Mesodermal cell (in vitro differentiated cells): ENCODE data around the gene GNPNAT1.
"Not testable (repeated sequence)": the region's sequence is repeated elsewhere in the genome, so short reads cannot be mapped to it uniquely, and the experiment has no call there.

Experiments
- H3K27ac ChIP-seq: 2 replicates; pipeline ENCODE4 v1.7.0; 2013; ENCODE audit warnings: mild to moderate bottlenecking, low read depth, low read length, moderate library complexity; ENCODE audit not compliant: severe bottlenecking
- H3K36me3 ChIP-seq: 2 replicates; pipeline ENCODE4 v1.7.1; 2013; ENCODE audit warnings: mild to moderate bottlenecking, low read length, moderate library complexity; ENCODE audit not compliant: control insufficient read depth, insufficient read depth
- H3K4me1 ChIP-seq: one replicate; pipeline ENCODE4 v1.7.1; 2013; ENCODE audit warnings: mild to moderate bottlenecking, low read length; ENCODE audit not compliant: insufficient read depth, control insufficient read depth, poor library complexity, severe bottlenecking
- H3K4me3 ChIP-seq: 2 replicates; pipeline ENCODE4 v1.7.0; 2013; ENCODE audit warnings: low read length, control low read depth, mild to moderate bottlenecking; ENCODE audit not compliant: insufficient read depth, poor library complexity, severe bottlenecking; ENCODE audit errors: extremely low read depth
- H3K9me3 ChIP-seq: 2 replicates; pipeline ENCODE4 v1.7.1; 2013; ENCODE audit warnings: mild to moderate bottlenecking, low read length, moderate library complexity; ENCODE audit not compliant: control insufficient read depth
- WGBS, 2 experiments: methylation state at CpG; one replicate each; pipeline ENCODE4 v1.1.5; 2013; ENCODE audit warnings: missing lambda C conversion rate in 2 of 2; ENCODE audit not compliant: insufficient coverage in 2 of 2; 5-methylcytosine and 5-hydroxymethylcytosine counted together

Gene GNPNAT1

GRCh38 chr14:52729585-52729924 lies 61.9 kb downstream of the GNPNAT1 start:
- Histone ChIP-seq H3K4me1 (peaks cover 2% of the 10 kb centered on the region), H3K4me3 (no peak overlapping the region), H3K27ac (peak overlapping the region; percentile 71), H3K9me3 (no peaks in the 10 kb centered on the region), H3K36me3 (peaks cover 67% of the 10 kb centered on the region)
- 0% methylated on average over 1 to 5 of the region's 8 CpGs for WGBS, 2 experiments

GRCh38 chr14:52729035-52729434 lies 62.4 kb downstream of the GNPNAT1 start:
- WGBS, 2 experiments: 84 to 96% methylated on average over 5 to 10 of the region's 15 CpGs
- H3K4me3 ChIP-seq, H3K9me3 ChIP-seq, H3K4me1 ChIP-seq, H3K27ac ChIP-seq: not testable (repeated sequence)
- H3K36me3 ChIP-seq: peaks cover 67% of the 10 kb centered on the region

GRCh38 chr14:52727509-52727908 lies 63.9 kb downstream of the GNPNAT1 start:
- WGBS, 2 experiments: 91 to 100% methylated on average over 1 of the region's 2 CpGs
- H3K9me3 ChIP-seq, H3K4me3 ChIP-seq, H3K27ac ChIP-seq, H3K4me1 ChIP-seq: not testable (repeated sequence)
- H3K36me3 ChIP-seq: peaks cover 68% of the 10 kb centered on the region
